ENCODE results near the gene HIP1R.

GRCh38 chr12:122835750-122836026 is 431 bp downstream of the HIP1R start:
- TF ChIP-seq CTCF (conservative IDR thresholded peaks at IDR 0.05), result no peak
- TF ChIP-seq EZH2 (IDR thresholded peaks at IDR 0.05; ENCODE audit: low read depth), result no peak

Measured in PC-9 (cell line).